H1 (cell line): ENCODE data around the gene DGCR6. TPM values are rescaled to one million over a fixed set of nuclear protein-coding genes. Genes with fewer than 3 reads are reported as not detected.
"Not testable (repeated sequence)": the region's sequence is repeated elsewhere in the genome, so short reads cannot be mapped to it uniquely, and the experiment has no call there.

Experiments used
- CTCF ChIA-PET: fragments of 300-600 bp; sonication (Branson Sonifier 250); formaldehyde crosslinking; loops from one replicate; lab custom pipeline; 2021; ENCODE audit not compliant: partially characterized antibody; lab: Charles Lee
- POLR2A ChIA-PET: fragments of 300-600 bp; sonication (Branson Sonifier 250); formaldehyde crosslinking; loops from one replicate; lab custom pipeline; 2021; ENCODE audit warnings: inconsistent platforms; ENCODE audit not compliant: partially characterized antibody; lab: Charles Lee
- DNase-seq, 2 experiments: peaks; one replicate each; pipeline versions ENCODE4 v3.0.0 to v3.0.0-alpha.2; 2010 to 2022; ENCODE audit warnings: low spot score in 2 of 2, low read depth in 1 of 2, mixed read lengths in 1 of 2
- FAIRE-seq: peaks from 2 replicates; lab custom pipeline; 2011; peaks lifted over from hg19 to GRCh38; lab: Jason Lieb, UNC
- H2AFZ ChIP-seq: 2 replicates; pipeline ENCODE4 v1.8.1; 2012; ENCODE audit warnings: low read length, inconsistent platforms
- H2AK5ac ChIP-seq: 2 replicates; pipeline ENCODE4 v1.6.1; 2013; ENCODE audit warnings: low read depth, low read length
- H2BK120ac ChIP-seq: replicated peaks from 2 replicates; pipeline ENCODE3; 2013; ENCODE audit warnings: low read depth, low read length, inconsistent platforms
- H2BK12ac ChIP-seq: 2 replicates; pipeline ENCODE4 v1.6.1; 2013; ENCODE audit warnings: low read depth, low read length
- H2BK15ac ChIP-seq: 2 replicates; pipeline ENCODE4 v1.6.1; 2013; ENCODE audit warnings: low read length
- H2BK20ac ChIP-seq: 2 replicates; pipeline ENCODE4 v1.6.1; 2013; ENCODE audit warnings: low read length
- H2BK5ac ChIP-seq: 2 replicates; pipeline ENCODE4 v1.6.1; 2013; ENCODE audit warnings: low read depth, low read length
- H3K14ac ChIP-seq: 2 replicates; pipeline ENCODE4 v1.6.1; 2013; ENCODE audit warnings: inconsistent platforms; ENCODE audit not compliant: insufficient read length
- H3K18ac ChIP-seq: 2 replicates; pipeline ENCODE4 v1.6.1; 2013; ENCODE audit warnings: low read length; ENCODE audit errors: extremely low read depth
- H3K23ac ChIP-seq: 2 replicates; pipeline ENCODE4 v1.6.1; 2013; ENCODE audit warnings: inconsistent platforms; ENCODE audit not compliant: insufficient read length
- H3K23me2 ChIP-seq: 2 replicates; pipeline ENCODE4 v1.6.1; 2013; ENCODE audit warnings: low read depth, low read length
- H3K27ac ChIP-seq: 2 replicates; pipeline ENCODE4 v1.6.1; 2011; ENCODE audit warnings: low read depth, low read length, inconsistent platforms
- H3K27me3 ChIP-seq, 4 experiments: replicated peaks in 1 of 4; 1 replicate in 1 of 4; 2 replicates in 3 of 4; pipeline versions ENCODE4 v1.6.1 to v1.8.1; 2011 to 2013; ENCODE audit warnings: low read length in 3 of 4, mild to moderate bottlenecking in 3 of 4, inconsistent platforms in 2 of 4, mixed read lengths in 2 of 4, moderate library complexity in 1 of 4; ENCODE audit not compliant: control insufficient read depth in 3 of 4, insufficient read depth in 3 of 4; ENCODE audit errors: extremely low read depth in 1 of 4
- H3K36me3 ChIP-seq, 4 experiments: 2 replicates each; pipeline versions ENCODE4 v1.6.1 to v1.8.1; 2011 to 2013; ENCODE audit warnings: mild to moderate bottlenecking in 4 of 4, low read length in 3 of 4, moderate library complexity in 2 of 4, control low read depth in 1 of 4, inconsistent platforms in 1 of 4; ENCODE audit not compliant: insufficient read depth in 4 of 4, control insufficient read depth in 2 of 4
- H3K4ac ChIP-seq: replicated peaks from 2 replicates; pipeline ENCODE3; 2013; ENCODE audit warnings: low read length, low read depth, mixed read lengths, inconsistent platforms; ENCODE audit not compliant: insufficient read length
- H3K4me1 ChIP-seq, 4 experiments: replicated peaks in 1 of 4; 1 replicate in 1 of 4; 2 replicates in 3 of 4; pipeline versions ENCODE4 v1.6.1 to v1.8.1; 2011 to 2013; ENCODE audit warnings: low read length in 3 of 4, inconsistent platforms in 2 of 4, mixed read lengths in 1 of 4; ENCODE audit not compliant: insufficient read depth in 4 of 4, control insufficient read depth in 3 of 4
- H3K4me2 ChIP-seq, 2 experiments: 2 replicates each; pipeline versions ENCODE4 v1.6.1 to v1.8.1; 2011 to 2013; ENCODE audit warnings: low read depth in 2 of 2, low read length in 2 of 2, control low read depth in 1 of 2, inconsistent platforms in 1 of 2, mild to moderate bottlenecking in 1 of 2; ENCODE audit not compliant: insufficient read depth in 1 of 2
- H3K4me3 ChIP-seq, 4 experiments: fragments of 200-600, 300-600 bp in 1 of 4; sonication (generic), shearing (Covaris generic), sonication (Bioruptor Twin) in 1 of 4; 2 replicates each; pipeline versions ENCODE4 v1.5.1 to v1.8.1; 2011 to 2016; ENCODE audit warnings: low read length in 4 of 4, low read depth in 3 of 4, control low read depth in 2 of 4, inconsistent platforms in 2 of 4, mild to moderate bottlenecking in 2 of 4, mixed read lengths in 1 of 4, moderate library complexity in 1 of 4; ENCODE audit not compliant: insufficient read depth in 2 of 4; ENCODE audit errors: extremely low read depth in 1 of 4
- H3K56ac ChIP-seq: replicated peaks from 2 replicates; pipeline ENCODE3; 2013; ENCODE audit warnings: low read depth, mild to moderate bottlenecking, mixed read lengths, low read length, inconsistent platforms; ENCODE audit not compliant: insufficient read length
- H3K79me1 ChIP-seq: 2 replicates; pipeline ENCODE4 v1.6.1; 2013; ENCODE audit warnings: low read depth, low read length, control low read depth
- H3K79me2 ChIP-seq, 2 experiments: 2 replicates each; pipeline versions ENCODE4 v1.6.1 to v1.8.1; 2012 to 2013; ENCODE audit warnings: low read length in 2 of 2, mild to moderate bottlenecking in 2 of 2, inconsistent platforms in 1 of 2; ENCODE audit not compliant: insufficient read depth in 2 of 2, control insufficient read depth in 1 of 2
- H3K9ac ChIP-seq, 4 experiments: replicated peaks in 1 of 4; 1 replicate in 1 of 4; 2 replicates in 3 of 4; pipeline versions ENCODE4 v1.6.1 to v1.8.1; 2011 to 2013; ENCODE audit warnings: low read depth in 3 of 4, low read length in 3 of 4, control low read depth in 2 of 4, mild to moderate bottlenecking in 2 of 4, moderate library complexity in 2 of 4, inconsistent platforms in 1 of 4; ENCODE audit errors: extremely low read depth in 1 of 4
- H3K9me3 ChIP-seq, 2 experiments: 2 replicates each; pipeline versions ENCODE4 v1.6.1 to v1.8.1; 2012 to 2013; ENCODE audit warnings: mild to moderate bottlenecking in 2 of 2, moderate library complexity in 2 of 2, control low read depth in 1 of 2, inconsistent platforms in 1 of 2, low read depth in 1 of 2, low read length in 1 of 2, mixed read lengths in 1 of 2; ENCODE audit not compliant: insufficient read depth in 2 of 2
- H4K20me1 ChIP-seq, 2 experiments: replicated peaks in 1 of 2; 2 replicates each; pipeline versions ENCODE3 to v1.8.1; 2011 to 2013; ENCODE audit warnings: inconsistent platforms in 2 of 2, low read length in 2 of 2, mild to moderate bottlenecking in 1 of 2; ENCODE audit not compliant: insufficient read depth in 2 of 2, control insufficient read depth in 1 of 2
- H4K5ac ChIP-seq: 2 replicates; pipeline ENCODE4 v1.6.1; 2013; ENCODE audit warnings: low read length, low read depth, mixed read lengths, inconsistent platforms; ENCODE audit not compliant: insufficient read length
- H4K8ac ChIP-seq: 2 replicates; pipeline ENCODE4 v1.8.0; 2013; ENCODE audit warnings: mild to moderate bottlenecking, moderate library complexity, low read length, inconsistent platforms; ENCODE audit not compliant: insufficient read depth; ENCODE audit errors: extremely low read depth
- H4K91ac ChIP-seq: replicated peaks from 2 replicates; pipeline ENCODE3; 2013; ENCODE audit warnings: low read length, mixed read lengths, inconsistent platforms; ENCODE audit not compliant: insufficient read length
- WGBS, 2 experiments: shearing (Covaris generic) in 1 of 2; methylation state at CpG; one replicate each; pipeline versions ENCODE4 v1.1.6 to v1.1.7; 2013 to 2015; ENCODE audit warnings: low lambda C conversion rate in 2 of 2, mixed read lengths in 2 of 2, inconsistent platforms in 1 of 2, low coverage in 1 of 2, missing lambda C conversion rate in 1 of 2; ENCODE audit not compliant: insufficient replicate concordance in 2 of 2, insufficient coverage in 1 of 2, insufficient read length in 1 of 2; ENCODE audit errors: extremely low coverage in 1 of 2, missing lambda C conversion rate in 1 of 2; 5-methylcytosine and 5-hydroxymethylcytosine counted together
- polyA plus RNA-seq, 7 experiments: library from polyadenylated mRNA; depleted of rRNA in 3 of 7; stranded (reverse) in 5 of 7; unstranded in 2 of 7; fragments of >200 nt in 5 of 7; fragments of 200-250 nt in 2 of 7; gene quantifications; 1 replicate in 5 of 7; 2 replicates in 1 of 7; 4 replicates in 1 of 7; pipeline versions ENCODE4 v1.2.1 to v1.2.3, GENCODE V29; 2011 to 2013; ENCODE audit warnings: missing spikeins in 2 of 7, mixed read lengths in 2 of 7
- total RNA-seq: library from RNA; stranded (reverse); fragmentation: NEBNext Ultra II Directional; extraction: Animal tissue kit (Norgen Biotek cat#: 25700); gene quantifications from 2 replicates; pipeline ENCODE4 v1.2.1, GENCODE V29; 2021

DGCR6 gene
- total and polyA plus RNA-seq, 2 of the 8 experiments (the other 6 are each of a cell fraction or from before 2014, with no cell fraction given) = 0.82 to 1.7 TPM

DNA sequence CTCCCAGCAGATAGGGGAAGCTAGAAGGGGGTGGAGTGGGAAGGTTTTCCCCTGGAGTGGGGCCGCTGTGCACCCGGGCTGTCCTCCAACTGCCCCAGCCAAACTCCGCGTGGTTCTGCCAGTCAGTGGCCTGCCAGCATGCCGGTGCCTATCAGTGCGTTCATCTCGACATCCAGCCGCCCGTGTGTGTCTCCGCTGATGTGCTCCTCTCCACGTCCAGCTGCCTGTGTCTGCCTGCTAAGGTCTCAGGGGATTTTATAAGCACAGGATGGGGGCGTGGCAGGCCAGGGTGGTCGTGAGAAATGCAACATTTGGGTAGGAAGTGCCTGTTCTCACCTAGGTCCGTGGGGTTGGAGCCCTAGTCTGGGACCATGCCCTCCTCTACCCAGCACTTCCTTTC is 47.0 kb downstream of the DGCR6 start:
- H2BK15ac ChIP-seq, H4K8ac ChIP-seq, H2BK20ac ChIP-seq, H4K5ac ChIP-seq, H3K23me2 ChIP-seq, POLR2A ChIA-PET, H3K79me1 ChIP-seq, H3K36me3 ChIP-seq, H4K91ac ChIP-seq, H2AFZ ChIP-seq, H3K4me2 ChIP-seq, H4K20me1 ChIP-seq, H2BK12ac ChIP-seq, H2BK120ac ChIP-seq, H3K4ac ChIP-seq, H3K23ac ChIP-seq, DNase-seq, H3K9ac ChIP-seq, H3K9me3 ChIP-seq, H3K79me2 ChIP-seq, H3K27me3 ChIP-seq, H3K4me3 ChIP-seq, H3K4me1 ChIP-seq, H3K56ac ChIP-seq, H2BK5ac ChIP-seq, H3K27ac ChIP-seq, H2AK5ac ChIP-seq, H3K14ac ChIP-seq, FAIRE-seq, H3K18ac ChIP-seq: not testable (repeated sequence)
- WGBS, 2 experiments = 94% methylated on average over 13 of the region's 14 CpGs; no CpG with 5 or more reads in 1 of the 2 experiments
- CTCF ChIA-PET = interaction anchor here (1.5 to 1.9 kb wide), 2 partner anchors 46 to 96 kb away, joined by 4 read pairs; no protein-coding TSS in a partner anchor
